GM12874 (cell line): Measurements from ENCODE around the gene TSPAN11.

Experiments used
- TF ChIP-seq, protein P1 (sequence below): IDR thresholded peaks from 2 replicates; pipeline ENCODE4 v1.5.1; 2011; ENCODE audit warnings: low read depth, mild to moderate bottlenecking, control low read depth, low read length, moderate library complexity; ENCODE audit not compliant: insufficient read depth

The TSPAN11 gene

GRCh38 chr12:31008961-31009840, 82.7 kb downstream of the TSPAN11 start:
- TF ChIP-seq, protein P1, sequence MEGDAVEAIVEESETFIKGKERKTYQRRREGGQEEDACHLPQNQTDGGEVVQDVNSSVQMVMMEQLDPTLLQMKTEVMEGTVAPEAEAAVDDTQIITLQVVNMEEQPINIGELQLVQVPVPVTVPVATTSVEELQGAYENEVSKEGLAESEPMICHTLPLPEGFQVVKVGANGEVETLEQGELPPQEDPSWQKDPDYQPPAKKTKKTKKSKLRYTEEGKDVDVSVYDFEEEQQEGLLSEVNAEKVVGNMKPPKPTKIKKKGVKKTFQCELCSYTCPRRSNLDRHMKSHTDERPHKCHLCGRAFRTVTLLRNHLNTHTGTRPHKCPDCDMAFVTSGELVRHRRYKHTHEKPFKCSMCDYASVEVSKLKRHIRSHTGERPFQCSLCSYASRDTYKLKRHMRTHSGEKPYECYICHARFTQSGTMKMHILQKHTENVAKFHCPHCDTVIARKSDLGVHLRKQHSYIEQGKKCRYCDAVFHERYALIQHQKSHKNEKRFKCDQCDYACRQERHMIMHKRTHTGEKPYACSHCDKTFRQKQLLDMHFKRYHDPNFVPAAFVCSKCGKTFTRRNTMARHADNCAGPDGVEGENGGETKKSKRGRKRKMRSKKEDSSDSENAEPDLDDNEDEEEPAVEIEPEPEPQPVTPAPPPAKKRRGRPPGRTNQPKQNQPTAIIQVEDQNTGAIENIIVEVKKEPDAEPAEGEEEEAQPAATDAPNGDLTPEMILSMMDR: no peak

DNA sequence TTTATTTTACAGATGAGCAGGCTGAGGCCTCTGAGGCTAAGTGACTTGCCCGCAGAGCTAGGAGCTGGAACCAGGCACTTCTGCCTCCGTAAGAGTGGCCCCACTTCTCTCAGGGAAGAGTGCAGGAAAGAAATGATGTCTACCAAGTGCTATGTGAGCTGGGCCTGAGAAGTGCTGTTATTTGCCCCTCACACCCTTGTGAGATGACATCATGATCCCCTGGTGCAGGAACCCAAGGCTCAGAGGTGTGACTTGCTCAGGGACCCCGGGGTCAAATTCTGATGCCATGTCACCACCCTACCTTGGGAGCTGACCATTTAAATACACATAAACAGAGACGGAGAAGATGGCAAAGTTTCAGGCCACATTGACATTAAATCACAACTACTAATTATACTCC, 83.4 kb downstream of the TSPAN11 start:
- TF ChIP-seq, protein P1: no peak

DNA sequence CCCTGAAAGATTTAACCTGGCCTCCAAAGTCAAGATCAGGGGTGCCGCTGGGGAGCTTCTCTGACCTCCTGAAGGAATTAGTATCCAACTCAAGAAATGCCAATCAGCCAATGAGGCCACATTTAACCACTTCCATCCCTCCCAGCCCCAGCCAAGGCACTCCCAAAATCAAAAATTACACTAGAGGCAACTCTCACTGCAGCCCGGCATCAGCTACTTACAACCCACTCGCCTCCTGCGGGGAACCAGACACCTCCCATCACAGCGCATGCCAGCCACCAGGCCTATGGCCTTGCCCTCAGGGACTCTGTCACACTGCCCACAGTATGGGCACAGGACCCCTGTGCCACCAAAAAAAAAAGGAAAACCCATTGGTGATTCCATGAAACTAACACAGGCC, 84.8 kb downstream of the TSPAN11 start:
- TF ChIP-seq, protein P1: no peak

- TF ChIP-seq, protein P1: no peak
These were observed 85.4 kb downstream of the TSPAN11 start for GRCh38 chr12:31011746-31012566.

DNA sequence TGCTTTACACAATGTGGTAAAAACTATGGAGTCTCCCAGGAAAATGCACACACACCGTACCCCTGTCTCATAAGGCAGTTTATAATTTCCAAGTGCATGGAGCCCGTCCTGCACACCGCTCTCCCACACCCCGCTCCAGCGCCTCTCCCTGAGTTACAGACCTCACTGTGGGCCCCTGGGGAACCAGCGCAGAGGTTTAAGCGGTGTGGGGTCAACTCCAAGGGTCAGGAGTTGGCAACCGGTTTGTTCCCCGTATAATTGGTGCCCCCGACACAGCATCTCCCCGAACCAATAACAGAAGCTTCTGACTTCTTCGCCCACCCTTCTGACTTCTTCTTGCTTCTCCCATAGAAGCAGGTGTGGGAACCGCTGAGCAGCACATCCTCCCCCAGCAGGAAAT, 88.7 kb downstream of the TSPAN11 start:
- TF ChIP-seq, protein P1: no peak

DNA sequence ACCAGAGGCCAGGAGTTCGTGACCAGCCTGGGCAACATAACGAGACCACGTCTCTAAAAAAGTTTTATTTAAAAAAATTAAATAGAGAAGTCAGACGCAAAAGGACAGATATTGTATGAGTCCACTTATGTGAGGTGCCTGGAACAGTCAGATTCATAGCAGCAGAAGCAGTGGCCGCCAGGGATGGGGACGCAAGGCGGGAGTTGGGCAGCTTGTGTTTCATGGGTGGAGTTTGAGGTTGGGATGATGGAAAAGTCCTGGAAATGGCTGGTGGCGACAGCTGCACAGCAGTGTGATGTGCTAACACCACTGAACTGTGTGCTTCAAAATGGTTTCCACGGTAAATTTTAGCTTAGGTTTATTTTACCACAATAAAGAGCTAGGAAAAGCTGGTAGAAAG, 89.5 kb downstream of the TSPAN11 start:
- TF ChIP-seq, protein P1: no peak

DNA sequence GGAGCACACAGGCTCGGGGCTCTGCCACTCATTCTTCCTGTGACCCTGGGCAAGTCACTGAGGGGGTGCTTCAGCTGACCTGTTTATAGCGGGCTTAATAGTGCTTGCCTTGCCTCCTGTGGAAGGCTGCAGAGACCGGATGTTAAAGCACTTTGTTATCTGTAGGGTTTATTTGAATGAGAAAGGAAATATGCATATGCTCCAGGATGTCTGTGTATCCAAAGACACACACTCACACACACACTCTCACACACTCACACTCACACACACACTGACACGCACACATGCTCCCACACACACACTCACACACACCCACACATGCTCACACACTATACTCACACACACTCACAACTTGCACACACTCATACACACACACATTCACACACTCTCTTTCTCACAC, 91.0 kb downstream of the TSPAN11 start:
- TF ChIP-seq, protein P1: no peak
